8988T (cell line): ENCODE measurements around the gene LIPH.

ENCODE experiments used
- DNase-seq: peaks from one replicate; pipeline ENCODE4 v3.0.0; 2011

LIPH gene

DNA sequence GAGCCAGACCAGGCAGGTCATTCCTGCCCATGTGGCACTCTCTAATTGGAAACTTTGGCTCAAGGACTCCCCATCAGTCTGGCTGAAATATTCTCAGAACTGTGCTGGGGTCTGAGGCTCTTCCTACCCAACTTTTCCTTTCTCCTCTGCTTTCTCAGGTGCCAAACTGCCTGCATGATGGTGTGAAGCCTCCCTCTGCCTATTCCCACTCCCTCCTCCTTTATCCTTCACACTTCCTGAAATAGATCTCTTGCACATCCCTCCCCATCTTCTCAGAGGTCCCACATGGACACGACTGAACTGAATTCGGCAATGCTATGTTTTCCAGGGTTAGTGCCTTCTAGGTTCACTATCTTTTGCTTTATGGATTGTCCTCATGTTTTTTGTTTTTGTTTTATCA lies 12.5 kb downstream of the LIPH start:
- DNase-seq = no peak

DNA sequence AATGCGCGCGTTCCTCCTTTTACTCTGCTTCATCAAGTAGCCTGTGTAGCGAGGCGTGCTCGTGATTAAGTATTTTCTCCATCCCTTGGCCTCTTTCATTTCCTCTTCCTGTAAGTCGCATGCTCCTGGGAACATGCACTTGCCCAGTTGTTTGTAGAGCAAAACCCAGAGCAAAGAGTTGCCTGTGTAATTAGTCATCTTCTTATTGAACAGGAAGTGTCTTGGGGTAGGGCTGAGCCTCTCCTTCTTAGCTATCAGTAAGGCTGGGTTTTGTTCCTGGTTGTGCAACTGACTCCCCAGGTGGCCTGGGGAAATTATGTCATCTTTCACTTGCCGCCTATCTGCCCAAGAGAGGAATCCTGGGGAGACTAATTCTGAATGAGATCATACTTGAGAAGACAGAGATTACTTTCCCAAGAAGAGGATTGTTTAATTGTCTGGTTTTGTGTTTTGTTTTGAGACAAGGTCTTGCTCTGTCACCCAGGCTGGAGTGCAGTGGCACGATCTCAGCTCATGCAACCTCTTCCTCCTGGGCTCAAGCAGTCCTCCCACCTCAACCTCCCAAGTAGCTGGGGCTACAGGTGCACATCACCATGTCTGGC lies 14.9 kb downstream of the LIPH start:
- DNase-seq = peak; percentile 41

GRCh38 chr3:185534511-185534910 lies 17.9 kb downstream of the LIPH start:
- no peak for DNase-seq

DNA sequence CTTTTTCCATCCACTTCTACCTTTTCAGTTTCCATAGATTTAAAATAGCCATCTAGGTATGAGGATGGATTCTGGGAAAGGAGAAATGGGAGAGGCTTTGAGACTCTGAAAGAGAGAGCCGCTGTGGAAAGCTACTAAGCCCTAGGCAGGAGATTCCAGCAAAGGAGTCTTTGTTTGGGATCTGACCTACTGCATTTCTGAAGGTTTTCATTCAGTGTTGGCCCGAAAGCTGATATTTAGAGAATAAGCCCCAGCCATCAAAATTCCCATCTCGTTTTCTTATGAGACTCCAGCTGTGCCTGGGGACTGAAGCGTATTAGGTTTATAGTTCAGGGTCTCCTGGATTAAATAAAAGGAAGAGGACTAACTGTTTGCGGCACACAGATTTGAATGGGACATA lies 19.5 kb downstream of the LIPH start:
- DNase-seq = no peak

GRCh38 chr3:185530856-185531255 lies 21.5 kb downstream of the LIPH start:
- no peak for DNase-seq

GRCh38 chr3:185528532-185528931 lies 23.9 kb downstream of the LIPH start:
- DNase-seq = no peak

DNA sequence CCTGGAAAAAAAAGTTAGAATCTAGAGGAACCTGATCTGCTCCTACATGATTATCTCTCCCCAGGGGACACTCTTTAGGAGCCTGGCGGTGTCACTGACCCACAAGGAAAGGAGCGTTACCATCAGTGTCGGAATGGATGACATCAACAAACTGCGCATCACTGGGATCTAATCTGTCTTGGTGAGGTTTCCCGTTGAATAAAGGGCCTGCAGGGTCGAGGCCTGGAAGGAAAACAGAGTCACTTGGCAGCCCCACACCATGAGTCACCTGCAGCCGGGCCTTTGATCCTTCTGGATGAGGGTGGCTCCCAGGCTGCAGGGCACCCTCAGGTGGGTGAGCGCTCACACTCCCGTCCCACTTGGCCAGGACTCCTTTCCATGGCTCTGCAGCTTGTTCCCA lies 25.0 kb downstream of the LIPH start:
- DNase-seq = no peak

DNA sequence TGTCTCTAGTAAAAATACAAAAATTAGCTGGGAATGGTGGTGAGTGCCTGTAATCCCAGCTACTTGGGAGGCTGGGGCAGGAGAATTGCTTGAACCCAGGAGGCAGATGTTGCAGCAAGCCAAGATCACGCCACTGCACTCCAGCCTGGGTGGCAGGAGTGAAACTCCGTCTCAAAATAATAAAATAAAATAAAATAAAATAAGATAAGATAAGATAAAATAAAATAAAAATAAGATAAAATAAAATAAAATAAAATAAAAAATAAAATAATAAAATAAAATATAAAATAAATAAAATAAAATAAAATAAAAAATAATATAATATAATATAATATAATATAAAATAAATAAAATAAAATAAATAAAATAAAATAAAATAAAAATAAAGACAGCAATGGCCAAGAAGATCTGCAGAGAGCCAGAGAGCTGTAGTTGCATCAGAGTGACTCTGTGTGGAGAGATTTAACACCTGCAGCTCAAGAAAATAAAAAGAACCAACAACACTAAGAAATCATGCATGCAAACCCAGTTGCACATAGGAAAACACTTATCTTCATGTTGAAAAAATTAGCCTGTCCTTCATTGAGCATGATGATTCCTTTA lies 25.9 kb downstream of the LIPH start:
- DNase-seq = no peak

DNA sequence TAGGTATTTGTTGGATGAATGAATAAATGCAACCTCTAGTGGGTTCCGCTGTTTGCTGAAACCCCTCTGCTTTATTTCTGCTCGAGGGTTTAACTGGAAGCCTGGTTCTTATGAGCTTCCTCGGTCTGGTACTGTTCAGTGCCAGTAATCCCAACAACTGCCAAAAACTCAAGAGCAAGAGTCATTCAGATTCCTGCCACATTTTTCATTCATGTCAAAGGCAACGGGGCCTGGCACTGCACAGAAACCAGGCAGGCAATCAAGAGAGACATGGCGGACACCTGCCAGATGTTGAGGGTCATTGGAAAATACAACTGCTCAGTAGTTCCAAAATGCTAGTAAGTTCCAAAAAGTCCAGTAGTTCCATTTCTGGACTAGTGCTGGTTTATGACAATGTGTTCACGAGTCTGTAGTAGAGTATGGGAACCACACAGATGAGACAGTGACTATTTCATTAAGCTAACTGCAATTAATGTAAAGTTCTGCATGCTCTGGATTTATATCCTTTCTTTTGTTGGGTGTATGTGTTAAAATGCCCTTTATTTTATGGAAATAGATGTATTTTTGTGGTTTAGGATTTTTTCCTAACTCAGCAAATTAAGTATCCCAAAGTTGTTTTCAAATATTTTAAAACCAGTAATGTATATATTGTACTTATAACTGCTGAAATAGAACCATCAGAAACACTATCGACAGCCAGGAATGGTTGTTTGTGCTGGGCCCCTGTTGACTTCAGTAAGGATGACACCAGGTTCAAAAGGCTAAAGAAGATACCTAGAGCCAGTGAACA lies 30.8 kb downstream of the LIPH start:
- no peak for DNase-seq

- DNase-seq = no peak
These were observed 33.4 kb downstream of the LIPH start for GRCh38 chr3:185519021-185519420.

GRCh38 chr3:185517387-185518130 lies 34.8 kb downstream of the LIPH start:
- DNase-seq = no peak

GRCh38 chr3:185511711-185512110 lies 40.7 kb downstream of the LIPH start:
- no peak for DNase-seq

DNA sequence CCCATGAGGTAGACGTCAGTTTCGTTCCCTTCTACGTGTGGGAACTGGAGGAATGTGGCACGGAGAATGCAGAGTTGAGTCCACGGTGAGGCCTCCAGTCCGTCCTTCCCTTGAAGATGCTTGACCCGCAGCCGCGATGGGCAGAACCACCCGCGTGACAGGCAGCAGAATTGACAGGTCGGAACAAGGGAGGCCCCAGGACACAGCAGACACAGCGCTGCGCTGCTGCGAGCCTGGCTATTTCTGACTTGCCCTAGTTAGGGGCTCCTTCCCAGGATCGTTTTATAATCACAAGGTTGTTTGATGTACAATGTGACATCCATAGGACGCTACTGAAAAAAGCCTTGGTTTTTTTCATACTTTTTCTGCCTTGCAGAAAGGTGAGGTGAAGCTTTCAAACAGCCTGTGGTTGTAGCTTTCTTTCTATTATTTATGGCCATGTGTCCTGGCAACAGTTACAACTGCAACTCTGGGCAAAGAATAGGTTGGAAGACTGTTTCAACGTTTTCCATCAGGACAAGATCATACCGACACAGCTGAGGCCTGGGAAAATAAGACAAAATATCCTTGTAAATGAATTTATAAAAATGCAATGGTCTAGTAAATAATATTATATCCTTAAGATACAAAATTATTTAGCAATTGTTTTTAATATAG lies 43.9 kb downstream of the LIPH start:
- no peak for DNase-seq

DNA sequence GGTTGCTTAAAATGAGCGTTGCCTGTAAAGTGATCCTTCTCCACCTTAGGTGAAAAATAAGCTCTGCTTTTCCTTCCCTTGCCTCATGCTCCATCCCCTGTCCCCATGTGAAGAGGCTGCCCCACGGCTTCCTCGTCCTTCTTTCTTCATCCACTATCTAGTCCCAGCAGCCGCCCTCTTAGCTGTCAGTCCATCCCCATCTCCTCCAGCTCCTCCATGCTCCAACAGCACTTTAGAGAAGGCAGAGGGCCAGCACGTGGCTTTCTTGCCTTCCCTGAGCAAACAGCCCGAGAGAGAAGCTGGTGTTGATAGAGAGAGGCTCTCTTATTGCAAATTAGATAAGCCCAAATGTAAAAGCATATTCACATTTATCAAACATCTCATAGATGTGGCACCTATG lies 44.5 kb downstream of the LIPH start:
- DNase-seq = no peak

- no peak for DNase-seq
These were observed 47.8 kb downstream of the LIPH start for GRCh38 chr3:185504636-185505035.

DNA sequence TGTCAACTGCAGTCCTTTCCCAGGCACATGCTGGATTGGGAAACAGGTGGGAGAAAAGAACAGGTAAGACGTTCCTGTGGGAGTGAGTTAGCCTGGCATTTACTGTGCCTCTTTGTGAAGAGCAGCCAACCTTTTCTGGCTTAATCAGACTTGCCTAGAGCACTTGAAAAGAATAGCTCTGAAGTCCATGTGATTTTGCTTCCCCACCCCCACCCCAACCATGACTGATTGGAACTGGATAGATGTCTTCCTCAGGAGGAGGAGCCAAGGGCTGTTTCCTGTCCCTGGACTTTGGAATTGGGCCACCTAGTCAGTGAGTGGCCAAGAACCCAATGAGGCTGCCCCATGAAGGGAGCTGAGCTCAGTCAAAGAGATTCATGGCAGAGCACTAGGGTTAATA lies 48.9 kb downstream of the LIPH start:
- no peak for DNase-seq

DNA sequence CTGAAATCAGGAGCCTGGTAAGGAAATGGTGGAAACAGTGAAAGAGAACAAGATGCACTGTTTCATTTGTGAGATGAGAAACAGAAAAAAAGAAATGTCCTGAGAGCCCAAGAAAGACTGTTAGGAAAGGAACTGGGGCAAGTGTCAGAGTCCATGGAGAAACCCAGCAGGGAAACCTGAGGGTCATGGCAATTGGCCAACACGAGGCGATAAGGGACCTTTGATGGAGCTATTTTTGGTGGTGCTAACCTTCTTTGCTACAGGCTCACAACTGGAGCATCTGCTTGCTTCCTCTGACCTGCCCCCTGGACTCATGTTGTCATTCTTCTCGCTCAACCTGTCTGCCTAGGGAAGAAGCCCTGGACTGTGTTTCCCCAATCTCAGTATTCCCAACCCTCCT lies 49.4 kb downstream of the LIPH start:
- DNase-seq = no peak

DNA sequence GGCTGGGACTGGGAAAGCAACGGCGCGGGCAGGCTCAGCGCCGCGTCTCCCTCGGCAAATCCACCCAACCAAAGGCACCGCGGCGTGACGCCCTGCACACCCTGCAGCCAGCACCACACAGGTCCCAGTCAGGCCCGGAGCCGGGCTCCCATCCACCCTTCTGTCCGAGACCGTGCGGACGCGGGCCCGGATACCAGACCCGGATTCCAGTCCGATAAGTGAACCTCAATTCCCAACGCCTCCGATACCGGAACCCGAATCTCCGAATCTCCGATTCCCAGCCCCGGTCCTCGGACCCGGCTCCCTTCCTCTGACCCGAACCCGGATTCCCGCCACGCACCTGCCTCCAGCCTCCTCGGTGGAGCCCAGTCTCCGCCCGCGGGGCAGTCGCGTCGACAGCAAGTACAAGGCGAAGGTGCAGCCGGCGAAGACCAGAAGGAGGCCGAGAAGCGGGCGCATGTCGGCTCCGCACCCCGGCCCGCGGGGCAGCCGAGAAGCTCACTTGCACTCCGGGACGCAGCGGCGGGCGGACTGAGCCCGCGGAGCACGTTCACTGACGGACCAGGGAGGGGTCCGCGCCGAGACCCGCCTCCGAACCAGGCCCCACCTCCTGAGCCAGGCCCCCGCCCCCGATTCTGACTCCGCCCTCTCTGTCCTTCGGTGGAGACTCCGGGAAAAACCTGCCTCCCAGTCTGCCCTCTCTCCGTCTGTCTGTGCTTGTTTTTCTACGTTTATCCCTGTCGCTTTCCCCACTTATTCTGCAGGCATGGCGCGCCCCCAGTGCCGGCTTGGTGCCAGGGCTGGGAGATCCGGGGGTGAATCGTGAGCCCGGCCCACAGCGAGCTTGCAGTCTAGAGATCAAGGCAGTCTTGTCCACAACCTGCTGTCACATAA lies 53.6 kb downstream of the LIPH start, which contains the start of gene TMEM41A:
TMEM41A (minus strand) TSS at position 533 of the 894 bp plus-strand sequence; CDS start at position 459, 74 bp downstream.
- peak; percentile 95 for DNase-seq

GRCh38 chr3:185490241-185490640 lies 62.1 kb downstream of the LIPH start:
- DNase-seq = no peak

DNA sequence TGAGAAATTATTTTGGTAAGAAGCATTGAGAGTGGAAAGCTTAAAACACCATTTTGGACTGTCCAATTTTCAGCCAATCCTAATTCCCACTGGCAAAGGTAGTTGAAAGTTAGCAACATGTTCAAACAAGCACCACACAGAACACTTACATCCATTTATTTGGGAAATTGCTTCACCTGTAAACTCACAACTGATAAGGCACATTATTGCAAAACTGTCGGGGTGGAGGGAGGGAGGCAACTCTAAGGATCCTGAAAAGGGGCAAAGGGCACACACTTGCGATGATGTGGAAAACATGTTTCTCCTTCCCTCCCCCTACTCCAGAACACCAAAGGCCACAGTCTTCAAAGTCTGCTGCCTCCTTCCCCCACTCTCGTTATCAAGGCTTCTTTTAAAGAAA lies 62.9 kb downstream of the LIPH start:
- no peak for DNase-seq

GRCh38 chr3:185488465-185488864 lies 63.9 kb downstream of the LIPH start:
- DNase-seq = no peak

GRCh38 chr3:185486394-185486793 lies 66.0 kb downstream of the LIPH start:
- DNase-seq = no peak
